NCI-H187 (cell line): ENCODE measurements around the gene EDDM13.
"Not testable (repeated sequence)": the region's sequence is repeated elsewhere in the genome, so short reads cannot be mapped to it uniquely, and the experiment has no call there.

Experiments
- DNase-seq, 2 experiments: peaks; one replicate each; lab custom pipeline; 2025; lab: John Stamatoyannopoulos, UW

EDDM13 gene

DNA sequence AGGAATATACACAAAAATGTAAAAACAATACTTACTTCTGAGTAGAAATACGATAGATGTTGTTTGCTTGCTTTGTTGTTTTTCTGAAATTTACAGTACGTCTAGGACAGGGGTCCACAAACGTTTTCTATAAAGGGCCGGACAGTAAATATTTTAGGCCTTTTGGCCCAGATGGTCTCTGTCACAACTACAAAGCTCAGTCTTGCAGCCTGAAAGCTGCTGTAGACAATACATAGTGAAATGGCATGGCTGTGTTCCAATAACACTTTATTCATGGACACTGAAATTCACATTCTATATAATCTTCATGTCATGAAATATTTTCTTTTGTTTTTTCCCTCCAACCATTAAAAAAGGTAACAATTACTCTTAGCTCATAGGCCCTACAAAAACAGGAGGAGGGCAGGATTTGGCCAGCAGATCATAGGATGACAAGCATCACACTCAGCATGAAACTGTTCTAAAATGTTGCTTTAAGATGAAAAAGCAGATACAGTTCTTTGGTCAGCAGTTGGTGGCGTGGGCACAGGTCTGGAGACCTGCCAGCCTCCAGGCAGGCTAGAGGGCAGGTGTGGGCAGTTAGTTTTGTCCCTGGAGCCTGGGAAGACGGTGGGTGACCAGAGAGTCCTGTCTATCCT, at the start of gene EDDM13:
Gene EDDM13, plus strand, starts transcription at position 588 of the 638 bp plus-strand sequence. CDS start 87 bp downstream, outside the sequence.
- no peak for DNase-seq

- no peak for DNase-seq
Observed at GRCh38 chr19:56222901-56223300, 49.6 kb upstream of the EDDM13 start.

GRCh38 chr19:56223481-56223880, 49.1 kb upstream of the EDDM13 start:
- no peak for DNase-seq

DNA sequence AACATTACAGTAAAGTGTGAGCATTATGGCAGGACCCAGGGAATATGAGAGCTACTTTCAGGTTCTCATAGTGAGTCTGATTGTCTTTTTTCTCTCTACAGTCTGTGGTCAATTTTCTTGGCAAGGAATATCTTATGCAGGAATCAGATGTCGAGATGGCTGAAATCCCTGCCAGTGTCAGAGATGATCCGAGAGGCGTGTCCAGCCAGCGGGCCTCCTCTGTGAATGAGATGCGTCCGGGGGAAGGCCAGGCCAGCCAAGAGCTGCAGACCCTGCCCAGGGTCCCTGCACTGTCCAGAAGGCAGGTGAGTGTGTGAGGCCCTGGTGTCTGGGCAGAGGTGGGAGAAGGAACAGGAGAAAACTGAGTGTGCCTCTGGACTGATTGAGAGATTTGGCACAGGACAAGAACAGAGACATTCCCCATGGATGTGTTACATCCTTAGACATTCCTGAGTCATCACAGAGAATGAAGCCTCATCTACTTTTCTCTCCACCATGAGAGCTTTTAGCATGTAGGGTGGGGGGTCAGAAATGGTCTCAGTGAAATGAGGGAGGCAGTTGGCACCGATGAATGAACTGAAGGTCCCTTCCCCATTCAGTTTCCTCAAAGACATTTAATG, 27.3 kb upstream of the EDDM13 start:
- DNase-seq: no peak

GRCh38 chr19:56245764-56246163, 26.8 kb upstream of the EDDM13 start:
- DNase-seq: not testable (repeated sequence)

DNA sequence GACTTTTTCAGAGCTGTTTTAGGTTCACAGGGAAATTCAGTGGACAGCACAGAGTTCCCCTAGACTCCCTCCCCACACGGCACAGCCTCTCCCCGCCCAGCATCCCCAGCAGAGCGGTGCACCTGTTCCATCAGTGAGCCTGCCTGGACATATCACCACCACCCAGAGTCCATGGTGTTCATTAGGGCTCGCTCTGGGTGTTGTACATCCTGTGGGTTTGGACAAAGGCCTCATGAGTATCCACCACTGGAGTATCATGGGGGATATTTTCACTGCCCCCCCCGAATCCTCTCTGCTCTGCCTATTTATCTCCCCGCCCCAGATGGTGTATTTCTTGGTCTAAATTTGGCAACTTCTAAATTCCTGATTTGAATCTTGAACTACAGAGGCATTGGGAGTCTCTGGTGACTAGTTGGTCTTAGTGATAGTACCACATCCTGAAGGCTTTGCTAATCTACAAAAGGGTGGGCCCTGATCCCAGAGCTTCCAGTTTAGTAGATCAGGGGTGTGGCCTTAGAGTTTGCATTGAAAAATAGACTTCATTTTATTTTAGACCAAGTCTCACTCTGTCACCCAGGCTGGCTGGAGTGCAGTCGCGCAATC, 23.7 kb upstream of the EDDM13 start:
- DNase-seq: not testable (repeated sequence)

DNA sequence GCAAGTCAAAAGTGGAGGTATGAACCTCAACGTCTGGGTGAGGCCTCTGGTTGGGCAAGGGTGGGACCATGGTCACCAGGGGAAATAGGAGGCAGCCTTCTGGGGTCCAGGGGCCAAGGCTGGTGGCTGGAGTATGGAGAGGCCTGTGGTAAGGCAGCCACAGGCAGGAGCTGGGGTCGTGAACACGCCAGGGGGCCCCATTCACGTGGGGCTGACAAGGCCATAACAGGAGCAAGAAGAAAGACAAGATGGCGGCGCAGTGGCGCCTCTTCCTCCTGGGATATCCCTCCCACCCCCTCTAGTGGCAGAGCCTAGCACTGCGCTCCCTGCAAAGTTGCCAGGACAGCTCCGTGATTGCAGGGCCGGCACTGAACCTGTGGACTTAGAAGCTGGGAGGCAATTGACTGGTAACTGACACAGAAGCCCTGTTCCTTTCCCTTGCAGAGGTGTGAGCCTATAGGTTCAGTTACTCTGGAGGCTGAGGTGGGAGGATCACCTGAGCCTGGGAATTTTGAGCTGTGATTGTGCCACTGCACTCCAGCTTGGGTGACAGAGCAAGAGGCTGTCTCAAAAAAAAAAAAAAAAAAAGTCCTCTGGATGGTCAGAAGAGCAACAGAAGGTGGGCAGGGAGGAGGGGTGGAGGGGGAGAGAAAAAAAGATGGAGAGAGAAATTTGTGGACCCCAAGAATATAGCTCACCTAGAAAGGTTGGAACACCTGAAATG, 19.7 kb upstream of the EDDM13 start:
- DNase-seq: peak; percentile 28 to 35

- peak in 1 of 2 experiments; percentile 4 for DNase-seq
Observed at GRCh38 chr19:56253737-56254136, 18.8 kb upstream of the EDDM13 start.

- DNase-seq: no peak
Observed at GRCh38 chr19:56258272-56258671, 14.3 kb upstream of the EDDM13 start.

GRCh38 chr19:56261145-56261544, 11.4 kb upstream of the EDDM13 start:
- DNase-seq: no peak

DNA sequence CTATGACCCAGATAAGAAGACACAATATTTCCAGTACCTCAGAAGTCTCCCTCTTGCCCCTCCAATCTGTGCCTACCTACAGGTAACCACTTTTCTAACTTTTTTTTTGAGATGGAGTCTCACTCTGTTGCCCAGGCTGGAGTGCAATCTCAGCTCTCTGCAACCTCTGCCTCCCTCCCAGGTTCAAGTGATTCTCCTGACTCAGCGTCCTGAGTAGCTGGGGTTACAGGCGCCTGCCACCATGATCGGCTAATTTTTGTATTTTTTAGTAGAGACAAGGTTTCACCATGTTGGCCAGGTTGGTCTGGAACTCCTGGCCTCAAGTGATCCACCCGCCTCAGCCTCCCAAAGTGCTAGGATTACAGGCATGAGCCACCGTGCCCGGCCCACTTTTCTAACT, 10.6 kb upstream of the EDDM13 start:
- not testable (repeated sequence) for DNase-seq

GRCh38 chr19:56263319-56263718, 9.2 kb upstream of the EDDM13 start:
- DNase-seq: no peak

GRCh38 chr19:56266051-56266450, 6.5 kb upstream of the EDDM13 start:
- DNase-seq: no peak

DNA sequence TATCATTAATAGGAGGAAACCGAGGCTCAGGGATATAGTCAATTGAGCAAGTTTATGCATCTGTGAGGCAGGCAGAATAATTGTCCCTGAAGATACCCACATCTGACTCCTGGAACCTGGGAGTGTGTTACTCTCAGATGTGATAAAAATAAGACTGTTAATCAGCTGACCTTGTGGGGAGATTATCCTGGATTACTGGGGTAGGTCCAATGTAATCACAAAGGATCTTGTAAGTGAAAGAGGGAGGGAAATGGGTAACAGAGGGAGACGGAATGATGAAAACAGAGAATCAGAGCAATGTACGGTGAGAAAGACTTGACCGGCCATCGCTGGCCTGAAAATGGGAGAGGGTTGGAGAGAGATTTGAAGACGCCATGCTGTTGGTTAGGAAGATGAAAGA, 3.2 kb upstream of the EDDM13 start:
- no peak for DNase-seq

- no peak for DNase-seq
Observed at GRCh38 chr19:56270676-56271075, 1.9 kb upstream of the EDDM13 start.

DNA sequence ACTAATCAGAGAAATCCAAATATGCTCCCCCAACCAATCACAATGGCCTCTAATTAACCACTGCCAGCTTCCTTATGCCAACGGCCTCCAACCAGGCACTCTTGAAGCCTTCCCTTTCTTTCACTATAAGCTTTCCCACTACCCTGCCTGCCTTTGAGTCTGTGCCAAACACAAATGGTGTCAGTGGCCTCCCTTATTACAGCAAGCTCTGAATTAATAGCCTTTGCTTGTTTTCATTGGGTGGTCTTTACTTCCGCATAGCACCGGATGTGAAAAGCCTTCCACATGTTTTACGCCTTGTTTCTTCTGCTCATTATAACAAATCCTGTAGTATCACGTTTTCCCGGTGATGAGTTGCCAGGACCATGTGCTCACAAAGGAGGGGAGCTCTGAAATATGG, 1.4 kb upstream of the EDDM13 start:
- no peak for DNase-seq

DNA sequence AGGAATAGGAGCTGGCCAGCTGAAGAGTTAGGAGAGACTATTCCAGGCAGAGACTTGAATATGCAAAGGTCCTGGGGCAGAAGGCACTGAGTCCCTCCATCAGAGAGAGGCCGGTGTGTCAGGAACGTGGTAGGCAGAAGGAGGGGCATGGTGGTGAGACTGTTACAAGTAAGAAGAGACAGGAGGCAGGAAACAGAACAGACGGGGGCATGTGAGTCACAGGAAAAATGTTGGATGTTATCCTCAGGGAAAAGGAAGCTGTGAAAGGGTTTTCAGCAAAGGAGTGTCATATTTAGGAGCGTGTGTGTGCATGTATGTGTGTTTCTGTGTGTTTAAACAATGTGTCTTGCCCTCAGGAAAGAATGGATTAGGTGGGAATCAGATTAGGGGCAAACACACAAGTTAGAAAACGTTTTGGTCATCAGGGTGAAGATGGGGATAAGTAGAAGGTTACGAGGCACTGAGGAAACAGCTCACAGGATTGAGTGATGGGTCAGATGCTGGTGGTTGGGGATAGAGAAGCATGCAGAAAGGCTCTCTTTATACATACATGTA, 1.1 kb downstream of the EDDM13 start:
- no peak for DNase-seq

DNA sequence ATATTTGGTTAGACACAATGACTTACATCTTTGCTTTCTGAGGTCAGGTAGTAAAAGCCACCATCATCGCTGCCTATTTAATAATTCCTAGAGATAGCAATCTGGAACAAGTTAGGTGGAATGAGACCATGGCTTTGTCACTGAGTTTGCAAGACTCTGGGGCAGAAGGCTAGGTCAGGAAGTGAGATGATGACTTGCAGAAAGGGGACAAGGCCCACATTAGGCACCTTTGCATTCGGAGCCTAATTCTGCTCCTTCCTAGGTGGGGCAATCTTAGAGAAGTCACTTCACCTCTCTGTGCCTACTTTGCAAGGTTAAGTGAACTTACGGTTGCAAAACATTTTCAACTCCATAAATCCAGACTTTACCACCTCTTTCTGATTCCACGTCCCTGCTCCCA, 10.3 kb downstream of the EDDM13 start:
- no peak for DNase-seq

DNA sequence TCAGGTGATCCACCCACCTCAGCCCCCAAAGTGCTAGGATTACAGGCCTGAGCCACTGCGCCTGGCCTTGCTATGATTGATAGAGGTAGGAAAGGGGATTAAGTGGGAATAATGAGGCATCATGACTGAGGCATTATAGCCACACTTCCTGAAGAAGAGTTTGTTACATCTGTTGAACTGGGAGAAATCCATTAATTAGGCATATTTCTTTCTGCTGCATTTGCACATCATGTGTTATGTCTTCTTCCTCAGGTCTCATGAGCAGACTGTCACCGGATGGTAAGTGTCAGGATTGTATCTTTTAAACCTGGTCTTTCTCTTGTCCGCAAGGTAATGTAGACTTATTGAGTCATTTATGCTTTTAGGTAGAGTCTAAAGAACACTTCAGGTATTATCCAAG, 12.2 kb downstream of the EDDM13 start:
- no peak for DNase-seq

GRCh38 chr19:56290104-56290503, 17.6 kb downstream of the EDDM13 start:
- no peak for DNase-seq

GRCh38 chr19:56291867-56292266, 19.3 kb downstream of the EDDM13 start:
- no peak for DNase-seq

- DNase-seq: no peak
Observed at GRCh38 chr19:56294549-56294948, 22.0 kb downstream of the EDDM13 start.
